ENCODE results near the gene PITPNC1.

PITPNC1 gene

GRCh38 chr17:67452681-67453554 is 75.8 kb downstream of the PITPNC1 start:
- Histone ChIP-seq H3K9me3 (ENCODE audit: low read length) (no peaks in the 10 kb centered on the region), H3K36me3 (ENCODE audit: insufficient read depth, low read length) (no peaks in the 10 kb centered on the region), H3K4me3 (ENCODE audit: low read depth in 1 of 2, low read length in 2 of 2) (no peak overlapping the region), H3K4me1 (ENCODE audit: insufficient read depth, low read length) (no peaks in the 10 kb centered on the region), H3K27ac (ENCODE audit: low read depth, low read length) (no peak overlapping the region), H3K27me3 (ENCODE audit: control insufficient read depth in 1 of 2, insufficient read depth in 2 of 2, low read length in 2 of 2) (no peaks in the 10 kb centered on the region), H3K9ac (ENCODE audit: low read length) (no peak overlapping the region)

GRCh38 chr17:67456103-67456502 is 79.0 kb downstream of the PITPNC1 start:
- Histone ChIP-seq H3K36me3 (ENCODE audit: insufficient read depth, low read length) (no peaks in the 10 kb centered on the region), H3K9ac (ENCODE audit: low read length) (no peak overlapping the region), H3K9me3 (ENCODE audit: low read length) (no peaks in the 10 kb centered on the region), H3K4me1 (ENCODE audit: insufficient read depth, low read length) (no peaks in the 10 kb centered on the region), H3K27me3 (ENCODE audit: control insufficient read depth in 1 of 2, insufficient read depth in 2 of 2, low read length in 2 of 2) (no peaks in the 10 kb centered on the region), H3K27ac (ENCODE audit: low read depth, low read length) (no peak overlapping the region), H3K4me3 (ENCODE audit: low read depth in 1 of 2, low read length in 2 of 2) (no peak overlapping the region)

GRCh38 chr17:67456889-67457288 is 79.8 kb downstream of the PITPNC1 start:
- no peaks in the 10 kb centered on the region for H3K36me3 ChIP-seq (ENCODE audit: insufficient read depth, low read length)
- H3K9ac ChIP-seq (ENCODE audit: low read length): no peak overlapping the region
- H3K4me1 ChIP-seq (ENCODE audit: insufficient read depth, low read length): no peaks in the 10 kb centered on the region
- H3K27me3 ChIP-seq (ENCODE audit: control insufficient read depth in 1 of 2, insufficient read depth in 2 of 2, low read length in 2 of 2): no peaks in the 10 kb centered on the region
- H3K9me3 ChIP-seq (ENCODE audit: low read length): no peaks in the 10 kb centered on the region
- H3K27ac ChIP-seq (ENCODE audit: low read depth, low read length): no peak overlapping the region
- no peak overlapping the region for H3K4me3 ChIP-seq (ENCODE audit: low read depth in 1 of 2, low read length in 2 of 2)

- H3K27me3 ChIP-seq (ENCODE audit: control insufficient read depth in 1 of 2, insufficient read depth in 2 of 2, low read length in 2 of 2): no peaks in the 10 kb centered on the region
- no peak overlapping the region for H3K4me3 ChIP-seq (ENCODE audit: low read depth in 1 of 2, low read length in 2 of 2)
- no peaks in the 10 kb centered on the region for H3K4me1 ChIP-seq (ENCODE audit: insufficient read depth, low read length)
- H3K36me3 ChIP-seq (ENCODE audit: insufficient read depth, low read length): no peaks in the 10 kb centered on the region
- no peak overlapping the region for H3K9ac ChIP-seq (ENCODE audit: low read length)
- no peaks in the 10 kb centered on the region for H3K9me3 ChIP-seq (ENCODE audit: low read length)
- H3K27ac ChIP-seq (ENCODE audit: low read depth, low read length): no peak overlapping the region
Measured at GRCh38 chr17:67458203-67458602, 81.1 kb downstream of the PITPNC1 start.

- H3K36me3 ChIP-seq (ENCODE audit: insufficient read depth, low read length): no peaks in the 10 kb centered on the region
- H3K9ac ChIP-seq (ENCODE audit: low read length): no peak overlapping the region
- no peak overlapping the region for H3K27ac ChIP-seq (ENCODE audit: low read depth, low read length)
- no peaks in the 10 kb centered on the region for H3K4me1 ChIP-seq (ENCODE audit: insufficient read depth, low read length)
- no peaks in the 10 kb centered on the region for H3K27me3 ChIP-seq (ENCODE audit: control insufficient read depth in 1 of 2, insufficient read depth in 2 of 2, low read length in 2 of 2)
- H3K4me3 ChIP-seq (ENCODE audit: low read depth in 1 of 2, low read length in 2 of 2): no peak overlapping the region
- H3K9me3 ChIP-seq (ENCODE audit: low read length): no peaks in the 10 kb centered on the region
Measured at GRCh38 chr17:67459985-67460384, 82.9 kb downstream of the PITPNC1 start.

- Histone ChIP-seq H3K9me3 (ENCODE audit: low read length) (no peaks in the 10 kb centered on the region), H3K9ac (ENCODE audit: low read length) (no peak overlapping the region), H3K4me1 (ENCODE audit: insufficient read depth, low read length) (no peaks in the 10 kb centered on the region), H3K4me3 (ENCODE audit: low read depth in 1 of 2, low read length in 2 of 2) (no peak overlapping the region), H3K27ac (ENCODE audit: low read depth, low read length) (no peak overlapping the region), H3K27me3 (ENCODE audit: control insufficient read depth in 1 of 2, insufficient read depth in 2 of 2, low read length in 2 of 2) (no peaks in the 10 kb centered on the region), H3K36me3 (ENCODE audit: insufficient read depth, low read length) (no peaks in the 10 kb centered on the region)
Measured at GRCh38 chr17:67461228-67461780, 84.2 kb downstream of the PITPNC1 start.

GRCh38 chr17:67461876-67462275 is 84.8 kb downstream of the PITPNC1 start:
- H3K36me3 ChIP-seq (ENCODE audit: insufficient read depth, low read length): no peaks in the 10 kb centered on the region
- H3K9ac ChIP-seq (ENCODE audit: low read length): no peak overlapping the region
- no peaks in the 10 kb centered on the region for H3K9me3 ChIP-seq (ENCODE audit: low read length)
- no peaks in the 10 kb centered on the region for H3K27me3 ChIP-seq (ENCODE audit: control insufficient read depth in 1 of 2, insufficient read depth in 2 of 2, low read length in 2 of 2)
- H3K27ac ChIP-seq (ENCODE audit: low read depth, low read length): no peak overlapping the region
- H3K4me1 ChIP-seq (ENCODE audit: insufficient read depth, low read length): no peaks in the 10 kb centered on the region
- no peak overlapping the region for H3K4me3 ChIP-seq (ENCODE audit: low read depth in 1 of 2, low read length in 2 of 2)

GRCh38 chr17:67466251-67466796 is 89.2 kb downstream of the PITPNC1 start:
- H3K9me3 ChIP-seq (ENCODE audit: low read length): no peaks in the 10 kb centered on the region
- H3K4me3 ChIP-seq (ENCODE audit: low read depth in 1 of 2, low read length in 2 of 2): no peak overlapping the region
- no peaks in the 10 kb centered on the region for H3K36me3 ChIP-seq (ENCODE audit: insufficient read depth, low read length)
- no peaks in the 10 kb centered on the region for H3K27me3 ChIP-seq (ENCODE audit: control insufficient read depth in 1 of 2, insufficient read depth in 2 of 2, low read length in 2 of 2)
- no peak overlapping the region for H3K27ac ChIP-seq (ENCODE audit: low read depth, low read length)
- no peaks in the 10 kb centered on the region for H3K4me1 ChIP-seq (ENCODE audit: insufficient read depth, low read length)
- H3K9ac ChIP-seq (ENCODE audit: low read length): no peak overlapping the region

- Histone ChIP-seq H3K9me3 (ENCODE audit: low read length) (no peaks in the 10 kb centered on the region), H3K36me3 (ENCODE audit: insufficient read depth, low read length) (no peaks in the 10 kb centered on the region), H3K4me1 (ENCODE audit: insufficient read depth, low read length) (no peaks in the 10 kb centered on the region), H3K9ac (ENCODE audit: low read length) (no peak overlapping the region), H3K4me3 (ENCODE audit: low read depth in 1 of 2, low read length in 2 of 2) (no peak overlapping the region), H3K27me3 (ENCODE audit: control insufficient read depth in 1 of 2, insufficient read depth in 2 of 2, low read length in 2 of 2) (no peaks in the 10 kb centered on the region), H3K27ac (ENCODE audit: low read depth, low read length) (no peak overlapping the region)
Measured at GRCh38 chr17:67467500-67468455, 90.7 kb downstream of the PITPNC1 start.

GRCh38 chr17:67469208-67469980 is 92.3 kb downstream of the PITPNC1 start:
- H3K4me3 ChIP-seq (ENCODE audit: low read depth in 1 of 2, low read length in 2 of 2): no peak overlapping the region
- H3K4me1 ChIP-seq (ENCODE audit: insufficient read depth, low read length): peaks cover 4% of the 10 kb centered on the region
- H3K27ac ChIP-seq (ENCODE audit: low read depth, low read length): no peak overlapping the region
- no peak overlapping the region for H3K9ac ChIP-seq (ENCODE audit: low read length)
- no peaks in the 10 kb centered on the region for H3K36me3 ChIP-seq (ENCODE audit: insufficient read depth, low read length)
- no peaks in the 10 kb centered on the region for H3K9me3 ChIP-seq (ENCODE audit: low read length)
- no peaks in the 10 kb centered on the region for H3K27me3 ChIP-seq (ENCODE audit: control insufficient read depth in 1 of 2, insufficient read depth in 2 of 2, low read length in 2 of 2)

Data from muscle layer of colon (tissue), 2 donors.